SU-DHL-6 (cell line): ENCODE measurements around the gene PIR.

Experiments used
- H2AFZ ChIP-seq: fragments of 200-600 bp; sonication (generic); 2 replicates; pipeline ENCODE4 v1.6.1; 2014; ENCODE audit warnings: low read depth, mild to moderate bottlenecking, moderate library complexity, mixed read lengths, antibody characterized with exemption, low read length; ENCODE audit not compliant: severe bottlenecking
- H3F3A ChIP-seq: fragments of 200-600 bp; shearing (Covaris generic); 2 replicates; pipeline ENCODE4 v1.6.0; 2016; ENCODE audit warnings: antibody characterized with exemption, mild to moderate bottlenecking; ENCODE audit not compliant: insufficient read depth
- H3K27ac ChIP-seq: fragments of 200-600 bp; sonication (generic); 2 replicates; pipeline ENCODE4 v1.5.1; 2016; ENCODE audit warnings: low read depth, mild to moderate bottlenecking, low read length, moderate library complexity, mixed read lengths
- H3K27me3 ChIP-seq: fragments of 200-600 bp; sonication (generic), shearing (Covaris generic); 2 replicates; pipeline ENCODE4 v1.6.0; 2014; ENCODE audit warnings: mild to moderate bottlenecking, low read length
- H3K36me3 ChIP-seq: fragments of 200-600 bp; sonication (generic); 2 replicates; pipeline ENCODE4 v1.6.1; 2014; ENCODE audit warnings: mild to moderate bottlenecking, low read length, mixed read lengths
- H3K4me2 ChIP-seq: fragments of 300-600, 200-600 bp; shearing (Covaris generic), sonication (generic); 2 replicates; pipeline ENCODE4 v1.6.0; 2014; ENCODE audit warnings: low read length, low read depth, mild to moderate bottlenecking; ENCODE audit not compliant: poor library complexity, severe bottlenecking
- H3K4me3 ChIP-seq: fragments of 200-600 bp; sonication (generic); 2 replicates; pipeline ENCODE4 v1.5.1; 2014; ENCODE audit warnings: antibody characterized with exemption, low read length, mild to moderate bottlenecking, mixed read lengths; ENCODE audit not compliant: insufficient read depth, poor library complexity, severe bottlenecking
- H3K79me2 ChIP-seq: fragments of 200-600 bp; sonication (generic); 2 replicates; pipeline ENCODE4 v1.6.1; 2014; ENCODE audit warnings: mild to moderate bottlenecking, low read length, moderate library complexity; ENCODE audit not compliant: insufficient read depth
- H3K9ac ChIP-seq: fragments of 200-600 bp; sonication (generic); 2 replicates; pipeline ENCODE4 v1.7.0; 2014; ENCODE audit warnings: mild to moderate bottlenecking, low read length
- H3K9me2 ChIP-seq: fragments of 200-600 bp; sonication (generic); replicated peaks from 2 replicates; pipeline ENCODE4 v1.6.1; 2014; ENCODE audit warnings: low read length; ENCODE audit not compliant: insufficient read depth
- H3K9me3 ChIP-seq: fragments of 200-600 bp; sonication (generic); 2 replicates; pipeline ENCODE4 v1.6.1; 2014; ENCODE audit warnings: low read length, mixed read lengths; ENCODE audit not compliant: insufficient read depth
- H4K20me1 ChIP-seq: fragments of 200-600 bp; sonication (generic); 2 replicates; pipeline ENCODE4 v1.6.1; 2014; ENCODE audit warnings: low read depth, mild to moderate bottlenecking, antibody characterized with exemption, low read length, moderate library complexity, mixed read lengths
- CTCF ChIP-seq: fragments of 200-600 bp; sonication (generic); IDR thresholded peaks from one replicate; pipeline ENCODE4 v1.5.1; 2017; ENCODE audit warnings: antibody characterized with exemption, mild to moderate bottlenecking, low read length, moderate library complexity; ENCODE audit not compliant: insufficient read depth, poor library complexity, severe bottlenecking
- EZH2phosphoT487 ChIP-seq: fragments of 200-600 bp; sonication (generic), shearing (Covaris generic); conservative IDR thresholded peaks from 2 replicates; pipeline ENCODE4 v1.6.1; 2018; ENCODE audit warnings: mild to moderate bottlenecking, antibody characterized with exemption, low read length, moderate library complexity, mixed read lengths

Gene PIR

GRCh38 chrX:15522464-15522863 is 29.3 kb upstream of the PIR start:
- no peaks in the 10 kb centered on the region for H3K27me3 ChIP-seq
- H3K79me2 ChIP-seq: no peaks in the 10 kb centered on the region
- H3K9me2 ChIP-seq: no peaks in the 10 kb centered on the region
- H3K4me2 ChIP-seq: no peak overlapping the region
- H3K4me3 ChIP-seq: no peak overlapping the region
- H3F3A ChIP-seq: no peaks in the 10 kb centered on the region
- H4K20me1 ChIP-seq: no peaks in the 10 kb centered on the region
- no peaks in the 10 kb centered on the region for H3K36me3 ChIP-seq
- no peak overlapping the region for H3K27ac ChIP-seq
- no peaks in the 10 kb centered on the region for H3K9me3 ChIP-seq
- no peak overlapping the region for H3K9ac ChIP-seq
- TF ChIP-seq CTCF (no peak), EZH2phosphoT487 (no peak)
- H2AFZ ChIP-seq: no peak overlapping the region

- H3K79me2 ChIP-seq: no peaks in the 10 kb centered on the region
- H3K36me3 ChIP-seq: no peaks in the 10 kb centered on the region
- no peaks in the 10 kb centered on the region for H3K9me2 ChIP-seq
- no peaks in the 10 kb centered on the region for H3K9me3 ChIP-seq
- H3F3A ChIP-seq: no peaks in the 10 kb centered on the region
- H3K4me3 ChIP-seq: no peak overlapping the region
- H3K27me3 ChIP-seq: no peaks in the 10 kb centered on the region
- no peaks in the 10 kb centered on the region for H4K20me1 ChIP-seq
- H3K9ac ChIP-seq: no peak overlapping the region
- H2AFZ ChIP-seq: no peak overlapping the region
- H3K4me2 ChIP-seq: no peak overlapping the region
- H3K27ac ChIP-seq: no peak overlapping the region
- TF ChIP-seq CTCF (no peak), EZH2phosphoT487 (no peak)
These were observed 22.8 kb upstream of the PIR start for GRCh38 chrX:15515931-15516330.

- Histone ChIP-seq H3K4me3 (no peak overlapping the region), H3K9ac (no peak overlapping the region), H4K20me1 (no peaks in the 10 kb centered on the region), H3F3A (no peaks in the 10 kb centered on the region), H3K36me3 (no peaks in the 10 kb centered on the region), H3K9me3 (no peaks in the 10 kb centered on the region), H3K9me2 (no peaks in the 10 kb centered on the region), H2AFZ (no peak overlapping the region), H3K4me2 (no peak overlapping the region), H3K27ac (no peak overlapping the region), H3K79me2 (no peaks in the 10 kb centered on the region), H3K27me3 (no peaks in the 10 kb centered on the region)
- TF ChIP-seq EZH2phosphoT487: no peak
- no peak for TF ChIP-seq CTCF
These were observed 21.1 kb upstream of the PIR start for GRCh38 chrX:15514279-15514678.

GRCh38 chrX:15512401-15512965 is 19.4 kb upstream of the PIR start:
- no peaks in the 10 kb centered on the region for H3K79me2 ChIP-seq
- H3K9me3 ChIP-seq: no peaks in the 10 kb centered on the region
- no peaks in the 10 kb centered on the region for H3K36me3 ChIP-seq
- H2AFZ ChIP-seq: no peak overlapping the region
- H3F3A ChIP-seq: no peaks in the 10 kb centered on the region
- H3K27ac ChIP-seq: no peak overlapping the region
- TF ChIP-seq CTCF (no peak), EZH2phosphoT487 (no peak)
- H3K4me3 ChIP-seq: no peak overlapping the region
- no peaks in the 10 kb centered on the region for H3K27me3 ChIP-seq
- no peaks in the 10 kb centered on the region for H3K9me2 ChIP-seq
- no peak overlapping the region for H3K9ac ChIP-seq
- no peak overlapping the region for H3K4me2 ChIP-seq
- H4K20me1 ChIP-seq: no peaks in the 10 kb centered on the region
